Sigmoid colon (tissue), 7 donors: Measurements from ENCODE around the gene P4HTM. TPM values are rescaled to one million over a fixed set of nuclear protein-coding genes. Genes with fewer than 3 reads are reported as not detected.
A peak's percentile ranks its signal among the peaks of the same experiment; 100 is the strongest.

Experiments
- DNase-seq: peaks from one replicate; pipeline ENCODE4 v3.0.0-alpha.2; 2019
- H3K27ac ChIP-seq, 4 donors: fragments of 200-600 bp; sonication (generic); one replicate each; pipeline ENCODE4 v1.5.1; 2016 to 2019; ENCODE audit warnings: mild to moderate bottlenecking in 1 of 4
- H3K27me3 ChIP-seq, 3 donors: fragments of 200-600 bp; sonication (generic); one replicate each; pipeline ENCODE4 v1.5.1; 2019; ENCODE audit warnings: mild to moderate bottlenecking in 1 of 3
- H3K36me3 ChIP-seq, 4 donors: fragments of 200-600 bp; sonication (generic); one replicate each; pipeline ENCODE4 v1.5.1; 2016 to 2019
- H3K4me1 ChIP-seq, 4 donors: fragments of 200-600 bp; sonication (generic); one replicate each; pipeline ENCODE4 v1.5.1; 2017 to 2019
- H3K4me3 ChIP-seq, 4 donors: fragments of 200-600 bp; sonication (generic); one replicate each; pipeline ENCODE4 v1.5.1; 2017 to 2019; ENCODE audit warnings: mild to moderate bottlenecking in 2 of 4, moderate library complexity in 1 of 4
- H3K9me3 ChIP-seq, 4 donors: fragments of 200-600 bp in 3 of 4; sonication (generic) in 3 of 4; one replicate each; pipeline versions ENCODE4 v1.5.1 to v1.6.1; 2013 to 2019
- CTCF ChIP-seq, 4 experiments: fragments of 450-650 bp in 3 of 4; fragments of 200-600 bp in 1 of 4; IDR thresholded peaks; one replicate each; pipeline ENCODE4 v1.5.1; 2016 to 2019; ENCODE audit warnings: antibody characterized with exemption in 4 of 4, mild to moderate bottlenecking in 3 of 4, moderate library complexity in 2 of 4
- EP300 ChIP-seq, 4 donors: sonication (generic); formaldehyde crosslinking; IDR thresholded peaks; one replicate each; pipeline ENCODE4 v1.6.1; 2017; ENCODE audit warnings: antibody characterized with exemption in 4 of 4
- POLR2A ChIP-seq, 2 donors: fragments of 450-650 bp; IDR thresholded peaks; one replicate each; pipeline ENCODE4 v1.6.1; 2016; ENCODE audit warnings: antibody characterized with exemption in 2 of 2, mild to moderate bottlenecking in 2 of 2, moderate library complexity in 2 of 2
- POLR2AphosphoS5 ChIP-seq, 4 donors: sonication (generic); formaldehyde crosslinking; IDR thresholded peaks; one replicate each; pipeline ENCODE4 v1.6.1; 2017; ENCODE audit warnings: antibody characterized with exemption in 4 of 4
- WGBS, 2 donors: extraction: QIAGEN DNeasy Blood & Tissue Kit; methylation state at CpG; one replicate each; pipeline ENCODE4 v1.1.7; 2013; 5-methylcytosine and 5-hydroxymethylcytosine counted together
- intact Hi-C: fragments of 100-400 bp; cut with DNase I; formaldehyde crosslinking; loops from one replicate; pipeline ENCODE4 v1.15.1; 2023
- polyA plus RNA-seq, 3 donors: library from polyadenylated mRNA; stranded (reverse); fragments of 200-250 nt; gene quantifications; one replicate each; pipeline ENCODE4 v1.2.3, GENCODE V29; 2013
- total RNA-seq, 4 donors: library from RNA; depleted of rRNA; stranded (reverse); fragments of >200 nt; gene quantifications; one replicate each; pipeline ENCODE4 v1.1.0, GENCODE V29; 2016
- donor health status: healthy with polysubstance abuse.
- donor health status: Bipolar disorder and iron deficiency.
- donor health status: healthy.

Gene P4HTM
- total and polyA plus RNA-seq, 7 donors, result 5.4 to 41.3 (median 30.9) TPM

GRCh38 chr3:49028298-49028672 lies 38.2 kb downstream of the P4HTM start:
- Histone ChIP-seq H3K27ac (peak overlapping the region; percentile 94 to 98 (median 94)), H3K36me3 (peaks cover 18 to 72% (median 46%) of the 10 kb centered on the region in 4 donors), H3K4me1 (peaks cover 0 to 40% (median 23%) of the 10 kb centered on the region in 4 donors), H3K4me3 (peak overlapping the region in 3 of 4 donors; percentile 71 to 78 (median 77)), H3K9me3 (no peaks in the 10 kb centered on the region), H3K27me3 (no peaks in the 10 kb centered on the region)
- intact Hi-C loops, result loop anchor here (2.0 kb wide), 1 partner anchor 39 kb away; no protein-coding TSS in a partner anchor
- DNase-seq, result no peak
- 70 to 83% methylated on average over 4 of the region's 4 CpGs for WGBS, 2 donors
- no peak for TF ChIP-seq EP300 (IDR thresholded peaks at IDR 0.05)
- no peak for TF ChIP-seq CTCF (IDR thresholded peaks at IDR 0.05)
- no peak for TF ChIP-seq POLR2A (IDR thresholded peaks at IDR 0.05)
- no peak for TF ChIP-seq POLR2AphosphoS5 (IDR thresholded peaks at IDR 0.05)

- intact Hi-C loops, result loop anchor here (2.0 kb wide), 1 partner anchor 40 kb away; no protein-coding TSS in a partner anchor
- TF ChIP-seq CTCF (IDR thresholded peaks at IDR 0.05) (no peak), EP300 (IDR thresholded peaks at IDR 0.05) (peak in 1 of 4 donors; percentile 72), POLR2AphosphoS5 (IDR thresholded peaks at IDR 0.05) (peak; percentile 99), POLR2A (IDR thresholded peaks at IDR 0.05) (peak; percentile 97 to 98)
- WGBS, 2 donors, result 1% methylated on average over 55 of the region's 55 CpGs
Observed at GRCh38 chr3:49028673-49029562, 38.9 kb downstream of the P4HTM start, which contains the start of gene IMPDH2. TSS of gene IMPDH2 (minus strand) at chr3:49029398. CDS start at chr3:49029350, 48 bp downstream.

GRCh38 chr3:49029563-49029884 lies 39.5 kb downstream of the P4HTM start:
- H3K4me3 ChIP-seq, result peak overlapping the region; percentile 71 to 80 (median 78)
- 1 to 3% methylated on average over 7 of the region's 7 CpGs for WGBS, 2 donors
- intact Hi-C loops, result loop anchor here (2.0 kb wide), 1 partner anchor 41 kb away; no protein-coding TSS in a partner anchor

More at GRCh38 chr3:49028673-49029562, 38.9 kb downstream of the P4HTM start, which contains the start of gene IMPDH2:
- Histone ChIP-seq H3K4me3 (peak within 1 kb of the TSS; percentile 71 to 80 (median 78)), H3K4me1 (peaks cover 0 to 35% (median 20%) of the 10 kb centered on the region in 4 donors), H3K27me3 (no peaks in the 10 kb centered on the region), H3K9me3 (no peaks in the 10 kb centered on the region), H3K27ac (peak within 1 kb of the TSS; percentile 94 to 98 (median 94)), H3K36me3 (peaks cover 18 to 71% (median 44%) of the 10 kb centered on the region in 4 donors)
- DNase-seq, result peak; percentile 96

GRCh38 chr3:49030321-49030720 lies 40.3 kb downstream of the P4HTM start:
- DNase-seq, result peak; percentile 57
- Histone ChIP-seq H3K4me1 (peaks cover 0 to 27% (median 18%) of the 10 kb centered on the region in 4 donors), H3K27ac (peak overlapping the region in 2 of 4 donors; percentile 94 to 98), H3K27me3 (no peaks in the 10 kb centered on the region), H3K9me3 (no peaks in the 10 kb centered on the region), H3K4me3 (no peak overlapping the region), H3K36me3 (peaks cover 13 to 71% (median 35%) of the 10 kb centered on the region in 4 donors)
- 90 to 93% methylated on average over 6 of the region's 6 CpGs for WGBS, 2 donors
- TF ChIP-seq POLR2A (IDR thresholded peaks at IDR 0.05) (no peak), CTCF (IDR thresholded peaks at IDR 0.05) (no peak), EP300 (IDR thresholded peaks at IDR 0.05) (no peak), POLR2AphosphoS5 (IDR thresholded peaks at IDR 0.05) (no peak)
- intact Hi-C loops, result no loop called here

More at GRCh38 chr3:49029563-49029884, 39.5 kb downstream of the P4HTM start:
- peaks cover 14 to 71% (median 39%) of the 10 kb centered on the region in 4 donors for H3K36me3 ChIP-seq
- no peaks in the 10 kb centered on the region for H3K27me3 ChIP-seq
- H3K9me3 ChIP-seq, result no peaks in the 10 kb centered on the region
- no peak for DNase-seq
- peaks cover 0 to 35% (median 20%) of the 10 kb centered on the region in 4 donors for H3K4me1 ChIP-seq
- TF ChIP-seq CTCF (IDR thresholded peaks at IDR 0.05) (no peak), EP300 (IDR thresholded peaks at IDR 0.05) (no peak), POLR2AphosphoS5 (IDR thresholded peaks at IDR 0.05) (no peak)
- peak overlapping the region; percentile 94 to 98 (median 94) for H3K27ac ChIP-seq
